NCI-H1417 (cell line): ENCODE data around the gene CLDN6.

Experiments used
- DNase-seq, 3 experiments: peaks; one replicate each; lab custom pipeline; 2025; lab: John Stamatoyannopoulos, UW

Gene CLDN6

GRCh38 chr16:3027983-3028715, 10.2 kb upstream of the CLDN6 start:
- peak; percentile 84 to 97 (median 91) for DNase-seq

- no peak for DNase-seq
Observed at GRCh38 chr16:3027489-3027795, 9.5 kb upstream of the CLDN6 start.

- DNase-seq, result no peak
Observed at GRCh38 chr16:3026609-3027488, 8.9 kb upstream of the CLDN6 start.

- DNase-seq, result no peak
Observed at GRCh38 chr16:3026003-3026378, 8.0 kb upstream of the CLDN6 start.

GRCh38 chr16:3025032-3026002, 7.3 kb upstream of the CLDN6 start:
- DNase-seq, result no peak

- peak; percentile 97 to 99 (median 97) for DNase-seq
Observed at GRCh38 chr16:3023669-3024478, 5.9 kb upstream of the CLDN6 start, which contains the start of the genes HCFC1R1 and THOC6. Gene HCFC1R1, minus strand, starts transcription at chr16:3023942. Its CDS starts 1 bp downstream, at chr16:3023941. Gene THOC6, plus strand, starts transcription at chr16:3024035. Its CDS starts 292 bp downstream, at chr16:3024327.

- no peak for DNase-seq
Observed at GRCh38 chr16:3023415-3023668, 5.4 kb upstream of the CLDN6 start.

- peak in 1 of 3 experiments; percentile 38 for DNase-seq
Observed at GRCh38 chr16:3022684-3023414, 4.9 kb upstream of the CLDN6 start.

GRCh38 chr16:3022208-3022683, 4.3 kb upstream of the CLDN6 start:
- DNase-seq, result no peak

- DNase-seq, result peak; percentile 41 to 76 (median 57)
Observed at GRCh38 chr16:3021449-3022207, 3.6 kb upstream of the CLDN6 start.

GRCh38 chr16:3020604-3021448, 2.8 kb upstream of the CLDN6 start:
- peak; percentile 42 to 68 (median 57) for DNase-seq

- DNase-seq, result peak; percentile 65 to 93 (median 66)
Observed at GRCh38 chr16:3020247-3020603, 2.2 kb upstream of the CLDN6 start, which contains the start of gene TNFRSF12A. Gene TNFRSF12A, plus strand, starts transcription at chr16:3020368. Its CDS starts 30 bp downstream, at chr16:3020398.

- DNase-seq, result no peak
Observed at GRCh38 chr16:3019594-3020246, 1.7 kb upstream of the CLDN6 start.

- DNase-seq, result no peak
Observed at GRCh38 chr16:3017344-3017743, 639 bp downstream of the CLDN6 start.

GRCh38 chr16:3015865-3016521, 2.0 kb downstream of the CLDN6 start:
- DNase-seq, result no peak

GRCh38 chr16:3014971-3015370, 3.0 kb downstream of the CLDN6 start:
- no peak for DNase-seq

GRCh38 chr16:3013998-3014690, 3.8 kb downstream of the CLDN6 start:
- DNase-seq, result no peak
